Measurements from ENCODE around the gene LIMA1.
"Not testable (repeated sequence)": the region's sequence is repeated elsewhere in the genome, so short reads cannot be mapped to it uniquely, and the experiment has no call there.

LIMA1 gene

DNA sequence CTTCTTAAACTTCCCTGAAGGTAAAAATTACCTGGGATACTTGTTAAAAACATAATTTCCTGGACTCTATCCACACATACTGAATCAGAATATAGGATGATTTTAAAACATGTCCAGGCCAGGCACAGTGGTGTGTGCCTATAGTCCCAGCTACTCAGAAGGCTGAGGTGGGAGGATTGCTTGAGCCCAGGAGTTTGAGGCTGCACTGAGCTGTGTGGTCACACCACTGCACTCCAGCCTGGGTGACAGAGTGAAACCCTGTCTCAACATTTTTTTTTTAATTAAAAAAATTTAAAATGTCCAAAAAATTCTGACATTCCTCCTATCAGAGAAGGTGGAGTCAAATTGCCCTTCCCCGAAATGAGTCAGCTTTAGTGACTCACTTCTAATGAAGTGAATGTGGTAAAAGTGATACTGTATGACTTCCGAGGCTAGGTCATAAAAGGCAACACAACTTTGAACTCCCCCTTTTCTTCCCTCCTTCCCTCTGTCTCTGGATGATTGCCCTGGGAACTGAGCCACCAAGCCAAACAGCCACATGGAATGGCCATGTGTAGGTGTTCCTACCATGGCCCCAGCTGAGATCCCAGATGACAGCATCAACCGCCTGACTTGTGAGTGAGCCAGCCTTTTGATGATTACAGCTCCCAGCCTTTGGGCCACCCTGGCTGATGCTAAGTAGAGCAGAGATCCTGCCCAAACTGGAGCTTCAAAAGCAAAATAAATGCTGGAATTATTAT lies 36.3 kb downstream of the LIMA1 start:
- FAIRE-seq: peak; percentile 21

GRCh38 chr12:50246197-50246865 lies 37.0 kb downstream of the LIMA1 start:
- FAIRE-seq: no peak

DNA sequence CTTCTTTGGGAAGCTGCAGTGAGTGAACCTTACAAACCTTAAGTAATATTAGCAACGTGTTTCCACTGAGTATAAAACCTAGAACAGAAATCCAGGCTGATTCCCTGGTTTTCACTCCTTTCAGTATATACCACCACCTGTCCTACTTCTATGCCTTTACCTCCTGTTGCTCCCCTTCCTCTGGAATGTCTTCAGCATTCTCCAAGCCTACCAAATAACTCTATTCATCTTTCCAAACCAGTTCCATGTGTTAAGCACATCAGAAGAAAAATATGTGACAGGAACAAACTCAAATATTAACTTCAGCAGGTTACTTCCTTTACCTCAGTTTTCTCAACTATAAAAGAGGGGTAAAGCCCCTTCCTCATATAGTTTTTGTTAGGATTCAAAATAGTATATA lies 39.8 kb downstream of the LIMA1 start:
- FAIRE-seq: no peak

DNA sequence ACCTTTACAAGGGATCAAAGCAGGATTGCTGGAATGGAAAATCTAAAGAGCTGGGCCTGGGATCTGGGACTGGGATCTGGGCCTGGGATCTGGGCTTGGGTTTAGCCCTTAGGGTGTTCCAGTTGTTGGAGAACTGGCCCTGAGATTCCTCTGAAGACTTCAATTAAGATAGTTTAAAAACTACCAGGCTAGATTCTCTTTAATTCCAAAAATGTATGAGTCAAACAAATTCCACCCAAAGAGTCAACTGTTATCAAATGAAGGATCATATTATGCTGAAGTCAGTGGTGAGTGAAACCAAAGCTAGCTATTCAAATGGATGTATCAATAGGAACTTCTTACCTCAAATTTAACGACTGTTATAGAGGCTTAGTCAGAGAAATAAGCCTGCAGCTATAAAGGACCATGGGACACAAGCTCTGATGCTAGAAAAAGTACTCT lies 40.5 kb downstream of the LIMA1 start:
- FAIRE-seq: no peak

DNA sequence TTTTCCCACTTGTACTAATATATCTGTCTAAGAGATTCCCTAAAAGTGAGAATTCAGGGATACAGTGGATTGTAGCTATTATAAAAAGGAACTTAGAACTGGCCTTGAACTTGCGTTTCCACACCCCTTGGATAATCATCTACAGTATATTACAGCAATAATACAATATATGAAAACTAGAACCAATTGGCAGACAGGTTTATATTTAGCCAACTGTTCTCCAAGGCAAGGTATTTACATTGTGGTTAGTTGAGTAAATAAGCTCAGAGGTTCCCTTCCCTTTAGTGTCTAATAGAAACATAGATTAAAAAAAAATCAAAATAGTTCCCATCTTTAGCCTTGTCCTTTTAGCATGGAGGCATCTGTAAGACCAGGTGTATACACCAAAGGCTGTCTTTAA lies 42.1 kb downstream of the LIMA1 start:
- no peak for FAIRE-seq

GRCh38 chr12:50240792-50241114 lies 42.6 kb downstream of the LIMA1 start:
- no peak for FAIRE-seq

GRCh38 chr12:50240096-50240791 lies 43.1 kb downstream of the LIMA1 start:
- no peak for FAIRE-seq

- FAIRE-seq: no peak
Measured at GRCh38 chr12:50239355-50239891, 43.9 kb downstream of the LIMA1 start.

DNA sequence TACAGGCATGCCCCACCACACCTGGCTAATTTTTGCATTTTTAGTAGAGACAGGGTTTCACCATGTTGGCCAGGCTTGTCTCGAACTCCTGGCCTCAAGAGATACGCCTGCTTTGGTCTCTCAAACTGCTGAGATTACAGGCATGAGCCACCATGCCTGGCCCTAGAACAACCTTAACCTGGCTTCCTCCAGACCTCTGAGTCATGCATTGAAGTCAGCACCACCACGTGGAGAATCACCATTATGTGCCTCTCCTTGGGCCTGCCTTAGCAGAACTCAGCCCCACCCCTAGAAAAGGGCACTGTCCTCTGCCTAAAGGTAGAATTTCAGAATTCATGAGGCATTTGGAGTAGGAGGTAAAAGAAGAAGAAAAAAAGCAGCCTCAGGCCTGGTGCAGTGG lies 49.0 kb downstream of the LIMA1 start:
- no peak for FAIRE-seq

DNA sequence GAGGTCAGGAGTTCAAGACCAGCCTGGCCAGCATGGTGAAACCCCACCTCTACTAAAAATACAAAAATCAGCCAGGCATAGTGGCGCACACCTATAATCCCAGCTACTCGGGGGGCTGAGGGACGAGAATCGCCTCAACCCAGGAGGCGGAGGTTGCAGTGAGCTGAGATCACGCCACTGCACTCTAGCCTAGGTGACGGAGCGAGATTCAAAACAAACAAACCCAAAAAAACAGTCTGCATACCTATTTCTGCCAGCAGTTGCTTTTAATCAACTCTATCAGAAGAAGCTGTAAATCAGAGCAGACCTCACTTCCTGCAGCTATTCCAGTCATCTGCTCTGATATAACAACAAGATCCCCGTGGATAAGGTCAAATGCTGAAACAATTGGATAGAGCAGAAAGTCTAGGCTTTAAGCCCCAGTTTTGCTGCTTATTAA lies 50.5 kb downstream of the LIMA1 start:
- FAIRE-seq: no peak

DNA sequence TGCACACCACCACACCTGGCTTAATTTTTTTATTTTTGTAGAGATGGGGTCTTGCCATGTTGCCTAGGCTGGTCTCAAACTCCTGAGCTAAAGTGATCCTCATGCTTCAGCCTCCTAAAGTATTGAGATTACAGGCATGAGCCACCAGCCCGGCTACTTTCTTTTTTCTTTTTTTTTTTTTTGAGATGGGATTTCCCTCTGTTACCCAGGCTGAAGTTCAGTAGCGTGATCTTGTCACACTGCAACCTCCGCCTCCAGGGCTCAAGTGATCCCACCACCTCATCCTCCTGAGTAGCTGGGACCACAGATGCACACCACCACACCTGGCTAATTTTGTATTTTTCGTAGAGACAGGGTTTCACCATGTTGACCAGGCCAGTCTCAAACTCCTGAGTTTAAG lies 51.1 kb downstream of the LIMA1 start:
- FAIRE-seq: no peak

GRCh38 chr12:50231346-50231745 lies 52.0 kb downstream of the LIMA1 start:
- no peak for FAIRE-seq

- FAIRE-seq: no peak
Measured at GRCh38 chr12:50230217-50230616, 53.1 kb downstream of the LIMA1 start.

GRCh38 chr12:50224026-50224692 lies 59.2 kb downstream of the LIMA1 start:
- peak; percentile 90 for FAIRE-seq

DNA sequence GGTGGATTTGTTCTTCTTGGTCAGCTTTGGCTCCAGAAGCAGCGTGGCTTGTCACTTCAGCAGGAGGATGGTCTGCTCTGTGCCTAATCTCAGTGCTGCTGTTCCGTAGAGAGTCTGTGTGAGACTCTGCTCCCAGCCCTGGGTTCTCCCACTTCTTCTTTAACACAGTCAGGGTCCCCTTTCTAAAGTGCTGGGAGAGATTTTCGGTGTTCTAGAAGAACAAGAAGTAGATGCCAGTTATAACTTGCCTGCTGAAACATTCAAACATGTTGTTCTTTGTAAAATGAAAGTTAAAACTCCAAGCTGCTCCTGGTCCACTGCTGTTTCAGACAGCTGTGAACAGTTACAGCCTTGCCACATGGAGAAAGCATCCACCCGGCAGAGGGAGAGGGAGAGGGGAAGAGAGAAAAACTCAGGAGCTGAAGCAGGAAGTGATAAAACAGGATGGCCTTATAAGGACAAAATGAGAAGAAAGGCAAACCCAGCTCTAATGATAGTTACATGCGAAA lies 61.0 kb downstream of the LIMA1 start:
- FAIRE-seq: peak; percentile 84

- FAIRE-seq: peak; percentile 28
Measured at GRCh38 chr12:50221228-50222008, 61.9 kb downstream of the LIMA1 start.

GRCh38 chr12:50220363-50220995 lies 62.8 kb downstream of the LIMA1 start:
- FAIRE-seq: no peak

DNA sequence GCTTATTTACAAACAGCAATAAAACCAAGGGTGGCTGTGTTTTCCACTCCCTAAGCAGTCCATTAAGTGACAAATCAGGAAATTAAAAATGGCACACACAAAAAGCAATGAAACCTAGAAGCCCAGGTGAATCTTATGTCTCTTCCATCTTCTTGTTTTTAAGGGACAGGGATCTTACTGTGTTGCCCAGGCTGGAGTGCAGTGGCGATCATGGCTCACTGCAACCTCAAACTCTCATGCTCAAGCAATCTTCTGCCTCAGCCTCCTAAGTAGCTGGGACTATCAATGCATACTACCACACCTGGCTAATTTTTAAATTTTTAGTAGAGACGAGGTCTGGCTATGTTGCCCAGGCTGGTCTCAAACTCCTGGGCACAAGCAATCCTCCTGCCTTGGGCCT lies 63.8 kb downstream of the LIMA1 start:
- FAIRE-seq: no peak

- FAIRE-seq: not testable (repeated sequence)
Measured at GRCh38 chr12:50219001-50219400, 64.3 kb downstream of the LIMA1 start.

GRCh38 chr12:50218386-50218785 lies 64.9 kb downstream of the LIMA1 start:
- FAIRE-seq: no peak

DNA sequence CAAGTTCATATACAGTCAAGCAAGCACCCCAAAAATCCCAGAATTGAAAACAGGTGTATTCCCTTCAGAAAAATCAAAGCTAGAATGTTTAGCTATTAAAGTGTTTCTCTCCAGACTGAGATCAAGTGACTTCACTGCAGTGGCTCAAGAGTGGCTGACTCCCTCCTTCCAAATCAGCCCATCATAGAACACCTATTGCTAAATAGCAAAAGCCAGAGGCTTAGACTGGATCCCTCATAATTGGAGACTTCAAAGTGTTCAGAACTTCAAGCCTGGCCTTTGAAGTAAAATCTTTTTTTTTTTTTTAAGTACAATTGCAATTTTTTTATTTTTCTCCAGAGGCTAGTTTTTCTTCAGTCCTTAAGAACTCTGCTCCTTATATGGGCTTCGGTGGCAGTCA lies 66.1 kb downstream of the LIMA1 start:
- no peak for FAIRE-seq

- no peak for FAIRE-seq
Measured at GRCh38 chr12:50215033-50215432, 68.3 kb downstream of the LIMA1 start.

Measured in G401.6 (cell line).